NCI-H2196 (cell line): ENCODE results near the gene MPHOSPH10.
A peak's percentile ranks its signal among the peaks of the same experiment; 100 is the strongest.
"Not testable (repeated sequence)": the region's sequence is repeated elsewhere in the genome, so short reads cannot be mapped to it uniquely, and the experiment has no call there.

Experiments used
- DNase-seq: peaks from one replicate; lab custom pipeline; 2025; ENCODE audit not compliant: unreplicated experiment; lab: John Stamatoyannopoulos, UW

The MPHOSPH10 gene

DNA sequence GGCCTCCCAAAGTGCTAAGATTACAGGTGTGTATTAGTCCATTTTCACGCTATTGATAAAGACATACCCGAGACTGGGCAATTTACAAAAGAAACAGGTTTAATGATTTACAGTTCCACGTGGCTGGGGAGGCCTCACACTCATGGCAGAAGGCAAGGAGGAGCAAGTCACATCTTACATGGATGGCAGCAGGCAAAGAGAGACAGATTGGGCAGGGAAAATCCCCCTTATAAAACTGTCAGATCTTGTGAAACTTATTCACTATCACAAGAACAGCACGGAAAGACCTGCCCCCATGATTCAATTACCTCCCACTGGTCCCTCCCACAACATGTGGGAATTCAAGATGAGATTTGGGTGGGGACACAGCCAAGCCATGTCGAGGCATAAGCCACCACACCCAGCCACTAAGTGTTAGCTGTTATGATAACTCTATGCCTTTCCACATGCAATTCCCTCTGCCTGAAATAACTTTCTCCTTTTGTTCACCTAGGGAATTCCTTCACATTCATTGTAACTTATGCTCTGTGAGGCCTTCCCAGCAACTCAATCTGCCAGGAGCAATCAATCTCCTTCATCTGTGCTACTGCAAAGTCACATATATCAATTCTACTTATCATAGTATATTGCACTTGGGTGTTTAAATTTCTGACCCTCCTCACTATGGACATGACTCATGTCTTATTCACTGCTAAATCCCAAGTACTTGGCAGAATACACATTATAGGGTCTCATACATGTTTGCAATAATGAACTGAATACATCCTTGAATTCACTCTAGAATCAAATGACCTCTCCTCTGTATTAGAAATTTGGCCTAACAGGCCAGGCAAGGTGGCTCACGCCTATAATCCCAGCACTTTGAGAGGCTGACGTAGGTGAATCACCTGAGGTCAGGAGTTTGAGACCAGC lies 7.8 kb upstream of the MPHOSPH10 start:
- DNase-seq = no peak

DNA sequence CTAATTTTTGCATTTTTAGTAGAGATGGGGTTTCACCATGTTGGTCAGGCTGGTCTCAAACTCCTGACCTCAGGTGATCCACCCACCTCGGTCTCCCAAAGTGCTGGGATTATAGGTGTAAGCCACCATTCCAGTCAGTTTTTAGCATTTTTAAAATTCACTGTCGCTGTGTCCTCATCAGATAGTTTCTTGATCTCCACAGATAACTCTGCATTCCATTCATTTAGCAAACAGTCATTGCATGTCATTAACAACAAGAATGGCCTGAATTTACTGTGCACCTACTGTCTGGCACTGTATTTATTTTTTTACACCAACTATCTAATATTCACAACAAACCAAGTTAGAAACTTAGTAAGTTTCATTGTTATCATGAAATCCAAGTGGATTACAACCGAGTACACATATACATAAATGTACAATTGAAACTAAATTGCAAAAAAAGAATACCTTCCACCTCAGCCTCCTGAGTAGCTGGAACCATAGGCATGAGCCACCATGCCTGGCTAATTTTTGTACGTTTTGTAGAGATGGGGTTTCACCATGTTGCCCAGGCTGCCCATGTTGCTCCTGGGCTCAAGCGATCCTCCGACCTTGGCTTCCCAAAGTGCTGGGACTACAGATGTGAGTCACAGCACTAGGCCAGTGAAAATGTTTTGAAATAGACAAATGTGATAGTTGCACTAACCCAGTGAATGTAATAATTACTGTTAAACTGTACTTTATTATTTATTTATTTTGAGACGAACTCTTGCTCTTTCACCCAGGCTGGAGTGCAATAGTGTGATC lies 4.7 kb upstream of the MPHOSPH10 start:
- no peak for DNase-seq

DNA sequence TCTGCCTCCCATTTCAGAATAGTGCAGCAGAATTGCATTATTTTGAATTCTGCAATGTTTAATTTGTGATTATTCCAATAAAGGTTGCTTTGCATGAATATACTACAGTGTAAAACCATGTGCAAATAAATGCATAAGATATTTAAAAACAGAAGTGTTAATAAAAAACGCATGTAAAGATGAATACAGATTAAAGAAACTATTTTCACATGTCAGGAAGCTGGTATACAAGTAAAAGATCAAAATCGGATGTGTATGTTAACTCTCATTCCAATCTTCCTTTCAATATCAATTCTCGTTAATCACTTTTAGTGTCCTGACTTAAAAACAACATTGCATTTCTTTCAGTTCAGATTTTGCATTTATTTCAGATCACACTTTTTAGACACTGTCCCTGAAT lies 3.5 kb upstream of the MPHOSPH10 start:
- DNase-seq = no peak

DNA sequence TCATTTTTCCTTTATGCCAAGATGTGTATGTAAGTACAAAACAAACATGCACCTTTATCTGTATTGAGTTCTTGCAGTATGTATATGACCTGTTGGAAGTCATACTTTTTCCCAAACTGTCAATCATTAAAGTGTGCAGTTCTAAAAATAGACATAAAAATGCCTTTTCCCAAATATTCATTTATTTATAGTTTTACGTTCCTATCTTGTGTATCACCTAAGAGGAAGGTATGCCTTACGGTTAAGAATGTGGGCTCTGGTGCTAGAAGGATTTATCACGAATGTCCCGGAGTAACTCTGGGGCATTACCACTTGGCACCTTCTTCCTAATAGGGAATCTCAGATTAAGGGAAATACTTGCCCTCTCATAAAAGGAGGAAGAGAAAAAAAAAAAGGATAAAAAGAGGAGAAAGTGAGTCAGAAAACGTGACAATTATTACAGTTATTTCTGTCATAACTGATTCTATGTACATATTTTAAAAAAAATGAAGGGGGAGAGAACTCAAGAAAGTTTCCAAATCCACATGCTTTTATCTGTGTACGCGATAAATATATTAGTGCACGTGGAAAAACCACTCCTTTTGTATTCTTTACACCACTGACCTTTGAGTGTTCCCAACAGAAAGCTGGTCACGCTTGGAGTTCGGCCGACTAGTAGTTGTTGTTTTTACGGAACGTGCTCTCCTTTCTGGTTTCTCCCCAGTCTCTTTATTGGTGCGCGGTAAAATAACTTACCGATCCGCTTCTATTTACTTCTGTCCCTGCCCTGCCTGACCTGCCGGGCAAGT lies 1.1 kb upstream of the MPHOSPH10 start:
- no peak for DNase-seq

DNA sequence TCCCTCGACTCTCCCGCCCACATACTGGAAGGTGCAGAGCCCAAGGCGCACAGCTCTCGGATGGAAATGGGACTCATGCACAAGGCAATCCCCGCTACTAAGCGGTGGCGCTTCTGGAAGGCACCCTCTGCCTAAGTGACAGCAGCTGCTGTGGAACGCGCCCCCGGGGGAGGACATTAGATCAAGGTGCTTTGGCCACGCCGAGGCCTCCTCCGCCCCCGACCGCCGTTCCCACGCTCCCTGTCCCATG lies 607 bp upstream of the MPHOSPH10 start:
- no peak for DNase-seq

DNA sequence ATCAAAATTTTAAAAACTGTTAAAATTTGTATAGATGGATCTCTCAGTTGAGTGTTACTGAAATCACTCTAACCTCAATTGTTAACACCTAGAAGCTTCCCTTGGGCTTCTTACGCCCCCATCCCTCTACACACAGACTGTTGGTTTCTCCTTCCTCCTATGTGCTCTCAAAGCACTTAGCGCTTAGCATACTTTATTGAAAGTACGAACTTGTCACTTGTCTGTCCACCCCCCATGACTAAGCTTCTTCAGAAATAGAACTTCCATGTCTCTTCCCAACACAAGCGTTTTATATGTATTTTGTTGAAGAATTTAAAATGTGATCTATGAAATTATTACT lies 441 bp downstream of the MPHOSPH10 start:
- no peak for DNase-seq

DNA sequence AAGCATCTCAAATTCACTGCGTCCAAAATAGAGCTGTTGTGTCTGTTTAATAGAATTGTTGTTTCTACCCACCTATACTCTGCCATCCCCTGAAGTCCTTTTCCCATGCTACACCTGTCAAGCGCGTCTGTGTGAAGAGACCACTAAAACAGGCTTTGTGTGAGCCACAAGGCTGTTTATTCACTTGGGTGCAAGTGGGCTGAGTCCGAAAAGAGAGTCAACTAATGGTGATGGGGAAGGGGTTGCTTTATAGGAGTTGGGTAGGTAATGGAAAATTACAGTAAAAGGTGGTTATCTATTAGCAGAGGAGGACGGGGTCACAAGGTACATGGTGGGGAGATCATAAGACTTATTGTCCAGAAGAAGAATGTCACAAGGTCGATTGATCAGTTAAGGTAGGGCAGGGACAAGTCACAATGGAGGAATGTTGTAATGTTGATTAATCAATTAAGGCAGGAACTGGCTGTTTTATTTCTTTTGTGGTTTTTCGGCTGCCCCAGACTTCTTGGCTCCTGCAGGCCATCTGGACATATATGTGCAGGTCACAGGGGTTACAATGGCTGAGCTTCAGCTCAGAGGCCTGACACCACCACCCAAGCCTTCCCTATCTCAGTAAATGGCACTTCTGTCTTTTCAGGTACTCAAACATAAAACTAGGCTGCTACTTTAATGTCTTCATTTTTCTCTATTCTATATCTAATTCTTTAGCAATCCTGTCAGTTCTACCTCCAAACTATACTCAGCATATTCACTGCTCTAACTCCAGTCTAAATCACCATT lies 1.1 kb downstream of the MPHOSPH10 start:
- not testable (repeated sequence) for DNase-seq

DNA sequence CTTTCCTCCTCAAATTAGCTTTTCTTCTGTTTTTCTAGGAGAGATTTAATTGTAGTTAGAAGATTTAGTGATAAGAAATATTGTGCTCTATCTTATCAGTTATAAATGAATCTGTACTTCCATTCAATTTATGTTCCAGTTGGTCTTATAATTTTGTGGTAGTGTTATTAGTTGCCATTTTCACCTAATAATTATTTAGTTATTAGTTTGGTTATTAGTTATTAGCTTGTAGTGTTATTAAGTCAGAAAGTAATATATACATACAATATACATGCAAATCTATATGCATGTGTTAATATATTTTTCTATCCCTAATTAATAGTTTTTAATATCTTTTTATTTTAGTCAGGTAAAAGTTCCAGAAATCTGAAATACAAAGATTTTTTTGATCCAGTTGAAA lies 3.2 kb downstream of the MPHOSPH10 start:
- DNase-seq = no peak

DNA sequence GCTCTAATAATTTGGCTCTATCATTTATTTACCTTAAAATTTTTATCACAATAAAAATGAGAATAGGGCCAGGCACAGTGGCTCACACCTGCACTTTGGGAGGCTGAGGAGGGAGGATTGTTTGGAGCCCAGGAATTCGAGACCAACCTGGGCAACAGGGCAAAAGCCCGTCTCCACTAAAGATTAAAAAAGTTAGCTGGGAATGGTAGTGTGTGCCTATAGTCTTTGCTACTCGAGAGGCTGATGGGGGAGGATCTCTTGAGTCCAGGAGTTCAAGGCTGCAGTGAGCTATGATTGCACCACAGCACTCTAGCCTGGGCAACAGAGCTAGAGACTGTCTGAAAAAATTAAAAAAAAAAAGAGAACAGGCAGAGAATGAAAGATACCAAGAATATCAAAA lies 5.7 kb downstream of the MPHOSPH10 start:
- DNase-seq = no peak

DNA sequence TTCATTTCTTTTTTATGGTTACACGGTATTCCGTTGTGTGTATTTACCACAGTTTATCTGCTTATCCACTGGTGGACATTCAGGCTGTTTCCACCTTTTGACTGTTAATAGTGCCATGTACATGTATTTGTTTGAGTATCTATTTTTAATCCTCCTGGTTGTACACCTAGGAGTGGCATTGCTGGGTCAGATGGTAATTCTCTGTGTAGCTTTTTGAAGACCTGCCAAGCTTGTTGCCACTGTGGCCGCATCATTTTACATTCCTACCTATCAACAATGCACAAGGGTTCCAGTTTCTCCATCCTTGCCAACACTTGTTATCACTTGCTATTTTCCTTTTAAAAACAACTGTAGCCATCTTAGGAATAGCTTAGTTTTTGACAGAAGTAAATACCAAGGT lies 13.3 kb downstream of the MPHOSPH10 start:
- DNase-seq = no peak

DNA sequence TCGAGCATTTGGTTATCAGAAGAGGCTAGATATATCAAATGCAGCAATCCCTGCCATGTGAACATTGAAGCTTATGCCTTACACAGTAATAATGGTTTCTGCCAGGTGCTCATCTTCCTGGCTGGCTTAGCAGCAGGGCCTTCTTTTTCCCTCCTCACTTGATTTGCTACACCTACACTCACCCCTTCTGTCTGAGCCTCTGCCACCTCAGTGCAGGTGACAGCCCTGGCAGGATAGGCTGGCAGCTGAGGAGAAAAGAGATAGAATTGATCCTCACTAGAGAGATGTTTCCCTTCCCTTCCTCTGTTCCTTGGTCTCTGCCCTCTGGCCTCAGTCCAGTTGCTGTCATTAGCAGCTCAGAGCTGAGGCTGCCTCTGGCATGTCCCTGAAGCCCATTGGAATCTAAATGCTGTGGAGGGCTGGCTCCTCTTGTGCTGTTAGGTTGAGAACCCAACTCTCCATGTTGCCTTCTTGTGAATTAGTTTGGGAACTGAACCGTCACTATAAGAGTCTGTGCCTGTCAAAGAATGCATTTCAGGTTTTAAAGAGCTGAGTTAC lies 18.2 kb downstream of the MPHOSPH10 start:
- DNase-seq = no peak

DNA sequence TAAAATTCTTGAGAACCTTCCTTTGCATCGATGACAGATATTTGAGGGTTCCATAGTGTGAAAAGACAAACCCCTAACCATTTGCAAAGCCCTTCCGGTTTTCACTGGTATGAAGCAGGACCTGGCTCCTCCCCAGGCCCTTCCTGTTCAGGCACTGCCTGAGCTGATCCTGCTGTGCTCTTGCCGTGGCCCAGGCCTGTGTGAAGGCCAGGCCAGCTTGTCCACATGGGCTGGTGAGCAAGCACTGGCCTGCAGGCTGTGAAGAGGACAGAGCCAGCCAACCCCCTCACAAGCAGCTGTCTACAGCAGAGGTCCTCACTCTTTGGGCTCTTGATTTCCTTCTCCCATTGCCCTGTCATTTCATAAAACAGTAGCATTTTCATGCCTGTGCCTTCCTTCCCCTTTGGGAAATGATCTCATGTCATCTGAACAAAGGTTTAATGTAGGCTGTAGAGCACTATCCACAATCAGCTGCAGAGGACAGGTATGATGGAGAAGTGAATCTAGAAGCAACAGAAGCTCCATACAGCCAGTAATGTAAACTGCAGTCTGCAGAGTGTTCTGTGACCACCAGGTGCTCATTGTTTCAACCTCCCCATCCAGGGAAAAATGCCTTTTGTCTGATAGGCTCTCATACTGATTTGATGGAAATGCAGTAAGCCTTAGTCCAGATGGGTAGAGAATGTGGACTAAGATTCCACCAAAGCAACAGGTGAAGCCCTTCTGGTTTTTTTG lies 19.8 kb downstream of the MPHOSPH10 start:
- no peak for DNase-seq

DNA sequence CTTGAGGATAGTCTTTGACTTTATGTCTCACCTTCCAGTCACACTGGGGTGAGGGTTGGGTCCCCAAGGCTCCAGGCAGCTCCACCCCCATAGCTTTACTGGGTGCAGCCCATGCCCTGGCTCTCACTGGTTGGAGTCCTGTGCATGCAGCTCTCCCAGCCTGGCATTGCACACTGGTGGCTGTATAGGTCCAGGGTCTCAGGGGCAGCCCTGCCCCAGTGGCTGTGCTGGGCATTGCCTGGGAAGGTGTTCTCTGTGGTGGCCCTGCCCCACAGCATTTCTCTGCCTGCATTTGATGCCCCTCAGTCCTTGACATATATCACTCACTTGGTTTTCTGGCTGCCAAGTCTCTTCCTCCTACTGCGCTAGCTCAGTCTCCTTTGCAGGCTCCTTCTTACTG lies 21.2 kb downstream of the MPHOSPH10 start:
- DNase-seq = no peak

DNA sequence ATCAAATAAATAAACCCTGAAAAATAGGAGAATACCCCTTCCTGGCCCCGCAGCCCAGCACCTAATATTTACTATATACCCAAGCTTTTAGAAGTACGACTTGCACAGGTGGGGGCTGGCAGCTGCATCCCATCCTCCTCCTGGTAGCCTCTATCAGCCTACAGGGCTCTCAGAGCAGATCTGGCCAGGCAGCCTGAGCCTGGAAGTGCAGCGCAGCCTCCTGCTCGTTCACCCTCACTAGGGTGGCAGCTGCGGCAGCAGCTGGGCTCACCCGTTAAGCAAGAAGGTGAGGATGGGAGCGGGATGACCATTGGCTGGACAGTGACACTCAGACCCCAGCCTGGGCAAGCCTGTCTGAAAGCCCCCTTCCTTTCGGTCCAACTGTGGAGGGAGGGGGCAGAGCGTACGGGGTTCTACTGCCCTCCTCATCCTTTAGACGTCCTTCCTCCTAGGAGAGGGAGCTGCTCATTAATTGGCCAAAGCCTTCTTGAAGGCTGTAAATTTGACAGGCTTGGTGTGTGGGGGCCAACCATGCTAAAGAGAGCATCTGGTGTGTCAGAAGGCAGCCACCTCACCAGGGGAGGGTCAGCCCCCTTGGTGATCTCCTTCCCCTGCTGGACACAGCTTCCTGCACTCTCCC lies 23.3 kb downstream of the MPHOSPH10 start:
- DNase-seq = no peak

DNA sequence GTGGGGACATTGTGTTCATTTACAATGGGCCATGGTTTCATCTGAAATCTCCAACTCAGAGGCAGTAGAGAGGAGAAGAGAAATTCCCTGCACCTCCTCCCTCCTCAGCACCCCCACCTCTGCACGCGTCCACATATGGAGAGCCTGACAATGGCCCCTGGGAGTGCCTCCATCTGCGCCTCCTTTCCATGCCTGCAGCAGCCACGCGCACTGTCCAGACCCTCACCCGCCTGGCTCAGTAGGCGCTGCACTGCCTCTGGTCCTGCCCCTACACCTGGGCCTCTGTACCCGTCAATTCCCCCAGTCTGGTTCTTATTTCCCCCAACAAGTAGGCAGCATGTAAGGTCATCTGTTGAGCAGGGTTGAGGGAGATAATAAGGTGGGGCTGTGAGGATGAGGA lies 23.8 kb downstream of the MPHOSPH10 start:
- DNase-seq = no peak

DNA sequence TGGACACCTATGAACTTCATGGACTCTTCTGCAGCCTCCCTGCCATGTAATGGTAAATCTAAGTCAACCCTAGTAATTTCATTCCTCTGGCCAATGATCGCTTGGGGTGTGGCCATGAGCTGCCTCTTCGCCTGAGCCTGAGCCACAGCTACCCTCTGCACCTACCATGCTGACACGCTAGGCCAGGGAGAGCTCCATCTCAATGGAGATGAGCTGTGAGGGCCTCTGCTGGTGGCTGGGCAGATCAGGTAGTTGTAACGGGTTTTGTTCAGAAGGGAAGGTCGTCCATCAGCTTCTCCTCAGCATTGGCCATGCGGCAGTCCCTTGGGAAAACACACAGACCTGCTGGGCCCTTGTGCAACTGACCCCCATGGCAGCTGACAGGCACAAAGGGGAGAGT lies 24.4 kb downstream of the MPHOSPH10 start:
- no peak for DNase-seq

DNA sequence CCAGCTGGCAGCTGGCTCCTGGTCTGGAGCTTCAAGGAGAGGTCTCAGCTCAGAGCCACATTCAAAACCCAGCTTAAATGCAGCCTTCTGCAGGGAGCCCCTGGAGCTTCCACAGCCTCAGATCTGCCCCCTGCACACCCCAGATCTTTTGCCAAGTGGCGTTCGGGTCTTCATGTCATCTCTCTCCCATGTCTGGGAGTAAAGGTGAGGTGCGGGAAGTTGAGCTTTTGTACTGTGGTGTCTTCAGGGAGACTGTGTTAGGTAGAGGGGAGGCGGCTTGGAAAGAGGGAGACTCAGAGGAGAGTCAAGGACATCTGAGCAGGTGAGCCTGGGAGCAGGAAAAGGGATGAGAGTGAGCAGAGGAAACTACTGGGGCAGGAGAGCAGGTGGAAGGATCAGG lies 25.4 kb downstream of the MPHOSPH10 start:
- no peak for DNase-seq

DNA sequence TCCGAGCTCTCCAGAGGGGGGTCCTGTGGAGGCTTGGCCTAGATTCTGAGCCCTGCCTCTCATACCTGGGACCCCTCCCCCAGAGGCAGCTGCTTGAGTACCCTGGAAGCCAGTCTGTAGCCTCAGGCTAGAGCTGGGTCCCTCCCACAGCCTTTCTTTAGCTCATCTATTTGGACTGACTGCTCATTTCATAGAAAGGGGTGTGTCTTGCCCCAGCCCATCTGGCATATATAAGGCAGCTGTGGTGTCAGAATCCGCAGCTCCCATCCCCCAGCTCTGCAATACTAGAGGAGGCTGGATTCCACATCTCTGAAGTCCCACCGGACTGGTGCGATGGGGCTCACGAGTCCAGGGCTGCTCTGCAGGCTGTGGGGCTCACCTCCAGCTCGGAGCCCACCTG lies 26.1 kb downstream of the MPHOSPH10 start:
- DNase-seq = no peak

DNA sequence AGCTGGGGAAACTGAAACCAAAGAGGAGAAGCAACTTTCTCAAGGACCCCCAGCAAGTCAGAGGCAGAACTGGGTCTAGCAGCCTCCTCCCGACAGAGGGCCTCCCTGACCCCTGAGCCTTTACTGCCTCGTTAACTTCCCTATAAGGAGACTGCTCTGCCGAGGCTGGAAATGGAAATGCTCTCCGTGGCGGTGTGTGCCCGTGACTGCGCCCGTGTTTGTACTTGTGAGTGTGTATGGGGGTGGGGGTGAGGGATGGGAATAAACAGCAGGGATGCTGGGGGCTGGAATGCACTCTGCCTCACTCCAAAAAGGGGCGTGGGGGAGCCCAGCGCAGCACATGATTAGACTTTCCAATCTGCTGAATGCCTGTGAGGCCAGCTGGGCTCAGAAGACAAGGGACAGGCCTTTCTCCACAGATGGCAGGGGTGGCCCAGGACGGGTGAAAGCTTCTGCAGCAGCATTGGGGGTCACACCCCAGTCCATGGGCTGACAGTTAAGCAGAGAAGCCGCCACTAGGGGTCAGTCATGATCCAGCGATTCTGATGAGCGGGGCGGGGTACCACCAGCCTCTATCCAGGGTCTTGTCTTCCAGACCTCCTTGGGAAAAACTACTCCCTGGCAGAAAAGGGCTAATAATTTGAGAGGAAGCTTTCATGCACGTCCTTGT lies 26.8 kb downstream of the MPHOSPH10 start:
- DNase-seq = peak; percentile 1
